Adipocyte (in vitro differentiated cells): ENCODE data around the gene ASIC1.
A peak's percentile ranks its signal among the peaks of the same experiment; 100 is the strongest.

Source experiments
- DNase-seq: peaks from one replicate; pipeline ENCODE4 v3.0.0-alpha.2; 2015; ENCODE audit warnings: low read depth
- H3K27me3 ChIP-seq: replicated peaks from 2 replicates; pipeline ENCODE4 v1.7.0; 2013; ENCODE audit warnings: mild to moderate bottlenecking, low read length, moderate library complexity; ENCODE audit not compliant: control insufficient read depth, insufficient read depth
- H3K36me3 ChIP-seq: 2 replicates; pipeline ENCODE4 v1.7.0; 2013; ENCODE audit warnings: low read length, mild to moderate bottlenecking, moderate library complexity; ENCODE audit not compliant: control insufficient read depth, insufficient read depth, severe bottlenecking
- H3K4me1 ChIP-seq: 2 replicates; pipeline ENCODE4 v1.7.0; 2013; ENCODE audit warnings: mild to moderate bottlenecking, low read length, moderate library complexity; ENCODE audit not compliant: control insufficient read depth, insufficient read depth
- H3K4me3 ChIP-seq: 2 replicates; pipeline ENCODE4 v1.7.0; 2013; ENCODE audit warnings: mild to moderate bottlenecking, low read length, moderate library complexity
- H3K9ac ChIP-seq: 2 replicates; pipeline ENCODE4 v1.7.0; 2013; ENCODE audit warnings: mild to moderate bottlenecking, low read length, moderate library complexity
- H3K9me3 ChIP-seq: 2 replicates; pipeline ENCODE4 v1.7.0; 2013; ENCODE audit warnings: mild to moderate bottlenecking, low read length, moderate library complexity; ENCODE audit not compliant: control insufficient read depth

Gene ASIC1

GRCh38 chr12:50085615-50086072, 28.2 kb downstream of the ASIC1 start:
- DNase-seq: peak; percentile 34
- Histone ChIP-seq H3K4me1 (peaks cover 49% of the 10 kb centered on the region), H3K36me3 (peaks cover 32% of the 10 kb centered on the region), H3K9ac (peak overlapping the region; percentile 86), H3K9me3 (no peaks in the 10 kb centered on the region), H3K27me3 (no peaks in the 10 kb centered on the region), H3K4me3 (peak overlapping the region; percentile 82)

- peak overlapping the region; percentile 82 for H3K4me3 ChIP-seq
- peaks cover 35% of the 10 kb centered on the region for H3K36me3 ChIP-seq
- H3K4me1 ChIP-seq: peaks cover 49% of the 10 kb centered on the region
- peak overlapping the region; percentile 86 for H3K9ac ChIP-seq
- no peaks in the 10 kb centered on the region for H3K27me3 ChIP-seq
- no peak for DNase-seq
- no peaks in the 10 kb centered on the region for H3K9me3 ChIP-seq
Observed at GRCh38 chr12:50086148-50086547, 28.8 kb downstream of the ASIC1 start.

GRCh38 chr12:50087151-50087550, 29.8 kb downstream of the ASIC1 start:
- no peak for DNase-seq
- Histone ChIP-seq H3K9ac (peak overlapping the region; percentile 76), H3K36me3 (peaks cover 45% of the 10 kb centered on the region), H3K4me1 (peaks cover 49% of the 10 kb centered on the region), H3K4me3 (peak overlapping the region; percentile 46), H3K27me3 (no peaks in the 10 kb centered on the region), H3K9me3 (no peaks in the 10 kb centered on the region)

GRCh38 chr12:50087995-50088394, 30.6 kb downstream of the ASIC1 start:
- H3K9ac ChIP-seq: peak overlapping the region; percentile 76

GRCh38 chr12:50088577-50089335, 31.4 kb downstream of the ASIC1 start:
- Histone ChIP-seq H3K36me3 (peaks cover 60% of the 10 kb centered on the region), H3K4me1 (peaks cover 36% of the 10 kb centered on the region), H3K9ac (peak overlapping the region; percentile 76), H3K27me3 (no peaks in the 10 kb centered on the region), H3K4me3 (peak overlapping the region; percentile 46), H3K9me3 (no peaks in the 10 kb centered on the region)
- DNase-seq: peak; percentile 78

More at GRCh38 chr12:50087995-50088394, 30.6 kb downstream of the ASIC1 start:
- Histone ChIP-seq H3K9me3 (no peaks in the 10 kb centered on the region), H3K27me3 (no peaks in the 10 kb centered on the region), H3K4me3 (peak overlapping the region; percentile 46), H3K36me3 (peaks cover 52% of the 10 kb centered on the region), H3K4me1 (peaks cover 44% of the 10 kb centered on the region)
- peak; percentile 55 for DNase-seq

- H3K9me3 ChIP-seq: no peaks in the 10 kb centered on the region
- H3K4me3 ChIP-seq: no peak overlapping the region
- H3K9ac ChIP-seq: peak overlapping the region; percentile 76
- no peaks in the 10 kb centered on the region for H3K27me3 ChIP-seq
- H3K36me3 ChIP-seq: peaks cover 69% of the 10 kb centered on the region
- DNase-seq: no peak
- peaks cover 35% of the 10 kb centered on the region for H3K4me1 ChIP-seq
Observed at GRCh38 chr12:50089730-50090129, 32.3 kb downstream of the ASIC1 start.

- H3K36me3 ChIP-seq: peaks cover 75% of the 10 kb centered on the region
- H3K9me3 ChIP-seq: no peaks in the 10 kb centered on the region
- H3K4me3 ChIP-seq: no peak overlapping the region
- no peak overlapping the region for H3K9ac ChIP-seq
- H3K4me1 ChIP-seq: peaks cover 35% of the 10 kb centered on the region
- no peak for DNase-seq
- H3K27me3 ChIP-seq: no peaks in the 10 kb centered on the region
Observed at GRCh38 chr12:50090391-50090790, 33.0 kb downstream of the ASIC1 start.

GRCh38 chr12:50097952-50098351, 40.6 kb downstream of the ASIC1 start:
- Histone ChIP-seq H3K9ac (no peak overlapping the region), H3K36me3 (peaks cover 67% of the 10 kb centered on the region)

GRCh38 chr12:50099302-50100008, 42.1 kb downstream of the ASIC1 start:
- H3K4me1 ChIP-seq: peaks cover 42% of the 10 kb centered on the region
- peak; percentile 68 for DNase-seq
- peaks cover 52% of the 10 kb centered on the region for H3K36me3 ChIP-seq
- peak overlapping the region; percentile 59 for H3K9ac ChIP-seq
- H3K9me3 ChIP-seq: no peaks in the 10 kb centered on the region
- no peaks in the 10 kb centered on the region for H3K27me3 ChIP-seq
- no peak overlapping the region for H3K4me3 ChIP-seq

More at GRCh38 chr12:50097952-50098351, 40.6 kb downstream of the ASIC1 start:
- no peaks in the 10 kb centered on the region for H3K27me3 ChIP-seq
- DNase-seq: no peak
- peaks cover 30% of the 10 kb centered on the region for H3K4me1 ChIP-seq
- no peaks in the 10 kb centered on the region for H3K9me3 ChIP-seq
- no peak overlapping the region for H3K4me3 ChIP-seq

- no peaks in the 10 kb centered on the region for H3K9me3 ChIP-seq
- H3K36me3 ChIP-seq: peaks cover 46% of the 10 kb centered on the region
- H3K4me3 ChIP-seq: no peak overlapping the region
- H3K27me3 ChIP-seq: no peaks in the 10 kb centered on the region
- DNase-seq: no peak
- H3K4me1 ChIP-seq: peaks cover 45% of the 10 kb centered on the region
- H3K9ac ChIP-seq: no peak overlapping the region
Observed at GRCh38 chr12:50100561-50100960, 43.2 kb downstream of the ASIC1 start.

GRCh38 chr12:50101663-50102062, 44.3 kb downstream of the ASIC1 start:
- H3K36me3 ChIP-seq: peaks cover 39% of the 10 kb centered on the region

More at GRCh38 chr12:50101663-50102062, 44.3 kb downstream of the ASIC1 start:
- H3K27me3 ChIP-seq: no peaks in the 10 kb centered on the region
- H3K9me3 ChIP-seq: no peaks in the 10 kb centered on the region
- H3K4me3 ChIP-seq: no peak overlapping the region
- H3K4me1 ChIP-seq: peaks cover 45% of the 10 kb centered on the region
- peak overlapping the region; percentile 92 for H3K9ac ChIP-seq
- DNase-seq: peak; percentile 65
